HepG2 (cell line): ENCODE data around the gene TRMT6. TPM values are rescaled to one million over a fixed set of nuclear protein-coding genes. Genes with fewer than 3 reads are reported as not detected.

Experiments used
- ATAC-seq: fragments of 200-7000 bp; cut with Tn5 transposase; 3 replicates; pipeline ENCODE4 v1.9.1; 2020; ENCODE audit warnings: mild to moderate bottlenecking, moderate library complexity
- BruUV-seq: library from RNA; stranded (reverse); fragments of 400-500 nt; replicated peaks from 2 replicates; lab custom pipeline; 2021; lab: Mats Ljungman, UMichigan
- CTCF ChIA-PET: fragments of 300-600 bp; formaldehyde crosslinking; extraction: SDS; loops from one replicate; lab custom pipeline; 2021; ENCODE audit warnings: low total read pairs, inconsistent platforms, low intra/inter-chr PET ratio; lab: Yijun Ruan, JAX
- POLR2A ChIA-PET: fragments of 350-600 bp; sonication (Branson Sonifier 250); formaldehyde crosslinking; loops from one replicate; lab custom pipeline; 2020; ENCODE audit warnings: antibody characterized with exemption, inconsistent platforms; lab: Yijun Ruan, JAX
- DNase-seq: peaks from one replicate; pipeline ENCODE4 v3.0.0-alpha.2; 2015; ENCODE audit warnings: low spot score
- FAIRE-seq: peaks from 3 replicates; lab custom pipeline; 2011; peaks lifted over from hg19 to GRCh38; lab: Jason Lieb, UNC
- H2AFZ ChIP-seq: one replicate; pipeline ENCODE4 v1.6.1; 2011; ENCODE audit warnings: low read length, inconsistent platforms
- H3K27ac ChIP-seq: fragments of 300-600 bp; 3 replicates; pipeline ENCODE4 v1.8.0; 2011; ENCODE audit warnings: mixed run types, mild to moderate bottlenecking, mixed read lengths, low read length, inconsistent platforms; ENCODE audit not compliant: insufficient read depth; ENCODE audit errors: extremely low read length
- H3K27me3 ChIP-seq, 2 experiments: fragments of 200-600 bp in 1 of 2; 2 replicates in 1 of 2; 3 replicates in 1 of 2; pipeline versions ENCODE4 v1.6.0 to v1.8.0; 2011; ENCODE audit warnings: low read length in 2 of 2, mild to moderate bottlenecking in 2 of 2, moderate library complexity in 2 of 2, inconsistent platforms in 1 of 2; ENCODE audit not compliant: insufficient read depth in 2 of 2, control insufficient read depth in 1 of 2
- H3K36me3 ChIP-seq, 2 experiments: fragments of 200-600 bp in 1 of 2; replicated peaks in 1 of 2; 2 replicates in 1 of 2; 3 replicates in 1 of 2; pipeline versions ENCODE4 v1.5.1 to v1.8.0; 2011; ENCODE audit warnings: low read length in 2 of 2, inconsistent platforms in 1 of 2; ENCODE audit not compliant: insufficient read depth in 2 of 2, control insufficient read depth in 1 of 2
- H3K4me1 ChIP-seq: 2 replicates; pipeline ENCODE4 v1.5.1; 2012; ENCODE audit warnings: low read length, inconsistent platforms; ENCODE audit not compliant: insufficient read depth
- H3K4me2 ChIP-seq: 2 replicates; pipeline ENCODE4 v1.6.0; 2011; ENCODE audit warnings: low read depth, low read length, inconsistent platforms
- H3K4me3 ChIP-seq, 3 experiments: fragments of 200-600 bp in 1 of 3; sonication (generic), shearing (Covaris generic) in 1 of 3; replicated peaks in 1 of 3; 2 replicates each; pipeline ENCODE4 v1.5.1; 2011 to 2016; ENCODE audit warnings: low read length in 3 of 3, inconsistent platforms in 2 of 3, low read depth in 2 of 3, mild to moderate bottlenecking in 2 of 3, control low read depth in 1 of 3, mixed read lengths in 1 of 3; ENCODE audit not compliant: insufficient read depth in 1 of 3
- H3K79me2 ChIP-seq: one replicate; pipeline ENCODE4 v1.6.1; 2011; ENCODE audit warnings: low read length, inconsistent platforms; ENCODE audit not compliant: insufficient read depth
- H3K9ac ChIP-seq: 2 replicates; pipeline ENCODE4 v1.6.0; 2011; ENCODE audit warnings: mild to moderate bottlenecking, low read depth, low read length, inconsistent platforms; ENCODE audit not compliant: insufficient read depth
- H3K9me3 ChIP-seq: 2 replicates; pipeline ENCODE4 v1.5.1; 2012; ENCODE audit warnings: mild to moderate bottlenecking, low read length
- H4K20me1 ChIP-seq: 2 replicates; pipeline ENCODE4 v1.6.0; 2011; ENCODE audit warnings: inconsistent platforms, mild to moderate bottlenecking, low read length, moderate library complexity; ENCODE audit not compliant: insufficient read depth
- FOXA1 ChIP-seq, 2 experiments: fragments of 450-650 bp in 1 of 2; sonication (generic) in 1 of 2; formaldehyde crosslinking in 1 of 2; IDR thresholded peaks; 2 replicates each; pipeline versions ENCODE4 v1.4.0 to v1.6.1; 2016 to 2020; ENCODE audit warnings: missing genetic modification reagents in 1 of 2
- JDP2 ChIP-seq: sonication (generic); formaldehyde crosslinking; IDR thresholded peaks from 2 replicates; pipeline ENCODE4 v1.8.1; 2022; ENCODE audit warnings: missing genetic modification reagents, borderline replicate concordance
- KMT2B ChIP-seq: IDR thresholded peaks from 2 replicates; pipeline ENCODE4 v1.6.1; 2016; ENCODE audit warnings: missing genetic modification reagents, missing compliant biosample characterization
- ZFP36L1 ChIP-seq: sonication (generic); formaldehyde crosslinking; IDR thresholded peaks from 2 replicates; pipeline ENCODE4 v1.8.0; 2022; ENCODE audit warnings: mild to moderate bottlenecking, missing genetic modification reagents, moderate library complexity
- ZNF143 ChIP-seq: sonication (generic); formaldehyde crosslinking; IDR thresholded peaks from 2 replicates; pipeline ENCODE4 v1.4.0; 2020; ENCODE audit warnings: missing genetic modification reagents
- ZNF317 ChIP-seq: sonication (generic); formaldehyde crosslinking; IDR thresholded peaks from 2 replicates; pipeline ENCODE4 v1.5.0; 2020; ENCODE audit warnings: mild to moderate bottlenecking, missing genetic modification reagents
- ZNF614 ChIP-seq: IDR thresholded peaks from 2 replicates; pipeline ENCODE4 v1.6.1; 2018; ENCODE audit warnings: missing biosample characterization, missing genetic modification reagents, inconsistent platforms, borderline replicate concordance
- ZNF629 ChIP-seq: sonication (generic); formaldehyde crosslinking; conservative IDR thresholded peaks from 2 replicates; pipeline ENCODE4 v1.5.0; 2020; ENCODE audit warnings: missing genetic modification reagents
- WGBS: methylation state at CpG from one replicate; pipeline ENCODE4 v1.1.6; 2017; ENCODE audit warnings: low lambda C conversion rate; 5-methylcytosine and 5-hydroxymethylcytosine counted together
- in situ Hi-C: cut with HindIII; loops from 2 replicates; pipeline ENCODE4 v1.10.0; 2017; ENCODE audit warnings: low pct_unique_long_range_greater_than_20kb; ENCODE audit not compliant: extremely low pct_ligation_motif_present
- intact Hi-C: fragments of 100-400 bp; cut with micrococcal nuclease; formaldehyde crosslinking; loops from one replicate; pipeline ENCODE4 v1.10.0; 2022; ENCODE audit not compliant: unreplicated experiment
- polyA plus RNA-seq, 8 experiments: library from polyadenylated mRNA; depleted of rRNA in 3 of 8; stranded (reverse) in 7 of 8; unstranded in 1 of 8; fragments of >200 nt; fragmentation: Illumina TruSeq in 4 of 8; extraction: Trizol in 4 of 8; gene quantifications; 2 replicates each; pipeline versions ENCODE4 v1.2.1 to v1.2.3, GENCODE V29; 2011 to 2016; ENCODE audit warnings: low read depth in 4 of 8, missing spikeins in 1 of 8, mixed read lengths in 1 of 8; ENCODE audit not compliant: insufficient read depth in 1 of 8
- total RNA-seq, 5 experiments: library from RNA; depleted of rRNA; stranded (reverse); fragments of >200 nt; fragmentation: Illumina TruSeq; extraction: Trizol; gene quantifications; 2 replicates each; pipeline ENCODE4 v1.2.3, GENCODE V29; 2016; ENCODE audit warnings: low read depth in 1 of 5
- TF ChIP-seq, protein P1 (sequence below), 2 experiments: fragments of 450-650 bp in 1 of 2; sonication (generic) in 1 of 2; formaldehyde crosslinking in 1 of 2; IDR thresholded peaks; 2 replicates each; pipeline versions ENCODE4 v1.6.1 to v1.8.0; 2016 to 2022; ENCODE audit warnings: antibody characterized with exemption in 1 of 2, mild to moderate bottlenecking in 1 of 2, missing genetic modification reagents in 1 of 2
- TF ChIP-seq, protein P2 (sequence below): sonication (generic); formaldehyde crosslinking; IDR thresholded peaks from 2 replicates; pipeline ENCODE4 v1.4.0; 2020; ENCODE audit warnings: missing genetic modification reagents, borderline replicate concordance
- TF ChIP-seq, protein P3 (sequence below): IDR thresholded peaks from 2 replicates; pipeline ENCODE4 v1.6.1; 2016; ENCODE audit warnings: mild to moderate bottlenecking

Gene TRMT6
- total and polyA plus RNA-seq, 2 of the 13 experiments (the other 11 are each of a cell fraction or from before 2014, with no cell fraction given): 10.5 to 37.8 TPM

DNA sequence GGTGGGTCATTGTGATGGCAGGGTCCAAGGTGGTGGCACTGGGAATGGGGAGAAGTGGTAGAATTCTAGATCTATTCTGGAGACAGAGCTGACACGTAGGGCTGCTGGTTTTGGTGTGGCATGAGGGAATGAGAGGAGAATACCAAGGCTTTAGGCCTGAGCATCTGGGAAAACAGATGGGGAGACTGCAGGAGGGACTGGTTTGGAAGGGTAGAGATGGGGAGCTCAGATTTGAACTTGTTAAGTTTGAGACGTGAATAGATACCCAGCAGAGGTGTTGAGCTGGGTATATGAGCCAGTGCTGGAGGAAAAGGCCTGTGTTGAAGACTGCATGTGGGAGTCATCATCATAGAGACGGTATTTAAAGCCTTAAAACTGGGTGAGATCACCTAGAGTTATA, 17.5 kb downstream of the TRMT6 start:
- 31% methylated on average over 3 of the region's 3 CpGs for WGBS
- no peak overlapping the region for H2AFZ ChIP-seq
- H3K4me3 ChIP-seq: no peak overlapping the region
- H3K36me3 ChIP-seq: peaks cover 0 to 2% of the 10 kb centered on the region in 2 experiments; a peak in 2 of 5 replicates
- FAIRE-seq (no peak), ATAC-seq (no peak), DNase-seq (no peak)
- 0 out of 5 replicates have a peak, but pooled peaks cover 0 to 5% of the 10 kb centered on the region in 2 experiments for H3K27me3 ChIP-seq
- ChIA-PET CTCF (interaction anchor here (2.6 kb wide), 1 partner anchor 404 kb away, joined by 27 read pairs; no protein-coding TSS in a partner anchor), POLR2A (no interaction called here)
- in situ Hi-C loops (loop anchor here (5.0 kb wide), 2 partner anchors 125 to 400 kb away; no protein-coding TSS in a partner anchor), intact Hi-C loops (loop anchor here (1.0 to 5.0 kb wide), 4 partner anchors 115 to 403 kb away; no protein-coding TSS in a partner anchor)
- H3K27ac ChIP-seq: no peak overlapping the region
- H3K79me2 ChIP-seq: no peaks in the 10 kb centered on the region
- H3K9ac ChIP-seq: no peak overlapping the region
- H3K4me1 ChIP-seq: peaks cover 9% of the 10 kb centered on the region; the same call in 1 of the 2 replicates
- BruUV-seq: no TSS peak
- no peaks in the 10 kb centered on the region for H4K20me1 ChIP-seq
- no peak overlapping the region for H3K4me2 ChIP-seq
- H3K9me3 ChIP-seq: no peaks in the 10 kb centered on the region
- TF ChIP-seq FOXA1 (IDR thresholded peaks at IDR 0.05) (no peak), FOXA1 (CRISPR knock-in tag; IDR thresholded peaks at IDR 0.05) (no peak), ZFP36L1 (CRISPR knock-in tag) (no peak), ZNF629 (CRISPR knock-in tag) (no peak), KMT2B (CRISPR knock-in tag) (no peak), JDP2 (CRISPR knock-in tag) (no peak), ZNF143 (no peak), ZNF614 (CRISPR knock-in tag) (no peak), ZNF317 (no peak)
- TF ChIP-seq, protein P1, sequence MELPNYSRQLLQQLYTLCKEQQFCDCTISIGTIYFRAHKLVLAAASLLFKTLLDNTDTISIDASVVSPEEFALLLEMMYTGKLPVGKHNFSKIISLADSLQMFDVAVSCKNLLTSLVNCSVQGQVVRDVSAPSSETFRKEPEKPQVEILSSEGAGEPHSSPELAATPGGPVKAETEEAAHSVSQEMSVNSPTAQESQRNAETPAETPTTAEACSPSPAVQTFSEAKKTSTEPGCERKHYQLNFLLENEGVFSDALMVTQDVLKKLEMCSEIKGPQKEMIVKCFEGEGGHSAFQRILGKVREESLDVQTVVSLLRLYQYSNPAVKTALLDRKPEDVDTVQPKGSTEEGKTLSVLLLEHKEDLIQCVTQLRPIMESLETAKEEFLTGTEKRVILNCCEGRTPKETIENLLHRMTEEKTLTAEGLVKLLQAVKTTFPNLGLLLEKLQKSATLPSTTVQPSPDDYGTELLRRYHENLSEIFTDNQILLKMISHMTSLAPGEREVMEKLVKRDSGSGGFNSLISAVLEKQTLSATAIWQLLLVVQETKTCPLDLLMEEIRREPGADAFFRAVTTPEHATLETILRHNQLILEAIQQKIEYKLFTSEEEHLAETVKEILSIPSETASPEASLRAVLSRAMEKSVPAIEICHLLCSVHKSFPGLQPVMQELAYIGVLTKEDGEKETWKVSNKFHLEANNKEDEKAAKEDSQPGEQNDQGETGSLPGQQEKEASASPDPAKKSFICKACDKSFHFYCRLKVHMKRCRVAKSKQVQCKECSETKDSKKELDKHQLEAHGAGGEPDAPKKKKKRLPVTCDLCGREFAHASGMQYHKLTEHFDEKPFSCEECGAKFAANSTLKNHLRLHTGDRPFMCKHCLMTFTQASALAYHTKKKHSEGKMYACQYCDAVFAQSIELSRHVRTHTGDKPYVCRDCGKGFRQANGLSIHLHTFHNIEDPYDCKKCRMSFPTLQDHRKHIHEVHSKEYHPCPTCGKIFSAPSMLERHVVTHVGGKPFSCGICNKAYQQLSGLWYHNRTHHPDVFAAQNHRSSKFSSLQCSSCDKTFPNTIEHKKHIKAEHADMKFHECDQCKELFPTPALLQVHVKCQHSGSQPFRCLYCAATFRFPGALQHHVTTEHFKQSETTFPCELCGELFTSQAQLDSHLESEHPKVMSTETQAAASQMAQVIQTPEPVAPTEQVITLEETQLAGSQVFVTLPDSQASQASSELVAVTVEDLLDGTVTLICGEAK (IDR thresholded peaks at IDR 0.05): no peak
- TF ChIP-seq, protein P1 (CRISPR knock-in tag; IDR thresholded peaks at IDR 0.05): no peak
- TF ChIP-seq, protein P2, sequence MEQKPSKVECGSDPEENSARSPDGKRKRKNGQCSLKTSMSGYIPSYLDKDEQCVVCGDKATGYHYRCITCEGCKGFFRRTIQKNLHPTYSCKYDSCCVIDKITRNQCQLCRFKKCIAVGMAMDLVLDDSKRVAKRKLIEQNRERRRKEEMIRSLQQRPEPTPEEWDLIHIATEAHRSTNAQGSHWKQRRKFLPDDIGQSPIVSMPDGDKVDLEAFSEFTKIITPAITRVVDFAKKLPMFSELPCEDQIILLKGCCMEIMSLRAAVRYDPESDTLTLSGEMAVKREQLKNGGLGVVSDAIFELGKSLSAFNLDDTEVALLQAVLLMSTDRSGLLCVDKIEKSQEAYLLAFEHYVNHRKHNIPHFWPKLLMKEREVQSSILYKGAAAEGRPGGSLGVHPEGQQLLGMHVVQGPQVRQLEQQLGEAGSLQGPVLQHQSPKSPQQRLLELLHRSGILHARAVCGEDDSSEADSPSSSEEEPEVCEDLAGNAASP: no peak
- TF ChIP-seq, protein P3, sequence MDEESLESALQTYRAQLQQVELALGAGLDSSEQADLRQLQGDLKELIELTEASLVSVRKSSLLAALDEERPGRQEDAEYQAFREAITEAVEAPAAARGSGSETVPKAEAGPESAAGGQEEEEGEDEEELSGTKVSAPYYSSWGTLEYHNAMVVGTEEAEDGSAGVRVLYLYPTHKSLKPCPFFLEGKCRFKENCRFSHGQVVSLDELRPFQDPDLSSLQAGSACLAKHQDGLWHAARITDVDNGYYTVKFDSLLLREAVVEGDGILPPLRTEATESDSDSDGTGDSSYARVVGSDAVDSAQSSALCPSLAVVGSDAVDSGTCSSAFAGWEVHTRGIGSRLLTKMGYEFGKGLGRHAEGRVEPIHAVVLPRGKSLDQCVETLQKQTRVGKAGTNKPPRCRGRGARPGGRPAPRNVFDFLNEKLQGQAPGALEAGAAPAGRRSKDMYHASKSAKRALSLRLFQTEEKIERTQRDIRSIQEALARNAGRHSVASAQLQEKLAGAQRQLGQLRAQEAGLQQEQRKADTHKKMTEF (CRISPR knock-in tag): no peak
